HG03045 (cell line): ENCODE results near the gene GASK1B.

Source experiments
- ATAC-seq: cut with Tn5 transposase; IDR thresholded peaks from one replicate; pipeline ENCODE4 v1.9.1; 2021; ENCODE audit warnings: mild to moderate bottlenecking, moderate library complexity; ENCODE audit not compliant: unreplicated experiment

The GASK1B gene

DNA sequence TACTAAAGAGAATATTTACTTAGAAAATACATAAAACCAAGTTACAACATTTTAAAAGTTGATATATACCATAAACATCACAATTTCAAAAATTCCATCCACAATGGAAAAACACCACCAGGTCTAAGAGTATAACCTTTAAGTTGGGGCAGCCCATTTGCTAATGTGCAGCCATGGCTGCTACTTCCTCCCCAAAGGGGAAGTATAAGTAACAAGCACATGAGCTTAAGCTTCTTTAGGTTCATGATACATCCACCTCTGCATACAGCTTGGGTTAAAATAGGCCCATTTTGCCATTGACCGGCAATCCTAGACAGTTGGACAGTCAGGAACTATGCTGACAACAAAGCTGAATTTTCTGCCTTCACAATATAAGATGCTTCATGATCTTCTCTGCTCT lies 16.6 kb upstream of the GASK1B start:
- no peak for ATAC-seq

DNA sequence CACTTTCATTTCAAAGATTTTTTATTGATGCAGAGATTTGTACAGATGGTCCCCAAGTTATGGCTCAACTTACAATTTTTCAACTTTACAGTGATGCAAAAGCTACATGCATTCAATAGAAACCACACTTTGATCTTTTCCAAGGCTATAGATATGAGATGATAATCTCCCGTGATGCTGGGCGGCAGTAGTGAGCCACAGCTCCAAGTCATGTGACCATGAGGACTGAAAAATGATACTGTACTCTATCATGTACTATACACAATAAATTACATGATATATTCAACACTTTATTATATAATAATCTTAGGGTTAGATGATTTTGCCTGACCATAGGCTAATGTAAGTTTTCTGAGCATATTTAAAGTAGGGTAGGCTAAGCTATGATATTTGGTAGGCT lies 14.0 kb upstream of the GASK1B start:
- ATAC-seq = no peak

DNA sequence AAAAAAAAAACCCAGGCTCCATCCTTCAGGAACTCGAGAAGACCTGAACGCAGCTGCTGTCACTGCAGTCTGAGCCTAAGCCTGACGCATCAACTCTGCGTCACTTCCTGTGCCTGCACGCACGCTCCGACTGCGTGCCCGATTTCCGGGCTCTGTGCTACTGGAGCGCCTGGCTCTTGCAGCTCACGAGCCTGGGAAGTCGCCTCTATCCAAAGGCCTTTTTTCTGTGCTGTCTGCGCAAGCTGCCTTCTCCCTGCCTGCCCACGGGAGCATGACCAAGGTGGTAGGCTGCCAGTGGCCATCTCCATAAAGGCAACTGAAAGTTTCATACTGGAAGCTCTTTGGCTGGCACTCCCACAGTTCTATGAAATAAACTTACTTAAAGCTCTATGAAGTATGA lies 9.9 kb upstream of the GASK1B start:
- no peak for ATAC-seq

DNA sequence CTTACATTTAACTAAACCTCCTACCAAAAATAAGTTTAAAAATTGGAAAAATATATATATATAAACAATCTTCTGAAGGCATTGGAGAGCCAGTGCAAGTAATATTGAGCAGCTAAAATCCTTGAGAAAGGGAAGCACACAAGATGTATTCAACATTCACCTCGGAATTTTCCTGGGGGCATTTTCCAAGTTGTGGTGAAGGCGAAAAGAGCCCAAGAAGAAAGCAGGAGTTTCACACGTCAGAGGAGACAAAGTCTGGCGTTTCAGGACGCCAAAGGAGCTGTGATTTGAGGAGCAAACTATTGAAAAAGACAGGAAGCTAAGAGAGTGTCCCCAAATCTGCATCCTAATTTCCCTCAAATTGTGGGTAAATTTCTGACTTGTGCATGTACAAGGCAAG lies 9.1 kb upstream of the GASK1B start:
- no peak for ATAC-seq

DNA sequence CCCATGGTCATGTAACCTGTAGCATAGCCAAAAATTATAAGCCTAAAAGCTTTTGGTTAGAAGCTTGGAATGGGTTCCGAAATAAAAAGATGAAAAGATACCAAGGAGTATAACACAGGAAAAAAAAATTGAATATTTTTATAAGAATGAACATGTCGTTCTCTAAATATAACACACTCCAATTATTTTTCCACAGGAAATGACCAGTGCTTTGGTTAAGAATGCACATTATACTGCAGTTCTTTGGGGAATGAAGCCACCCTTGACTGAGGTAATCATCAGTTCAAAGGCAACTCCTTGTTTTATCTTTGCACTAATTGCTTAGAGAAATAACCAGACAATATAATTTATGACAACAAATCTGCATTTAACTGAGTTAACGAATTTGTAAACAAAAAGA lies 6.6 kb upstream of the GASK1B start:
- no peak for ATAC-seq

DNA sequence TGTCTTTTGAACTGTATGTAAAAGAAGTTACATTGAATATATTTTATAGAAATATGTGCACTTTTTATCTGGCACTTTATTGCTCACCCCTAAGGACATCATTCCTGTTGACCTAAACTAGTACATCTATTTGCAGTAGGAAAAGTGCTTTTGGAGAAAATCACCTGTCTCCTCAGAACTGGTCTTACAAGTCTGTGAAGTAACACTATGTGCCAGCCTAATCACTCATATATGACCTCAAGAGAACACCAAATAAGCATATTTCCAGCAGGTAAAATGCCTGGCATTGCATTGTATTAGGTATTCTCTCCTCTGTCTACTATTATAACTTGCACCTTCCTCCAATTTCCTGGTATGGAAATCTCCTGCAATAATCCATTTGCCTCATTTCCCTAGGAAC lies 4.0 kb upstream of the GASK1B start:
- no peak for ATAC-seq

DNA sequence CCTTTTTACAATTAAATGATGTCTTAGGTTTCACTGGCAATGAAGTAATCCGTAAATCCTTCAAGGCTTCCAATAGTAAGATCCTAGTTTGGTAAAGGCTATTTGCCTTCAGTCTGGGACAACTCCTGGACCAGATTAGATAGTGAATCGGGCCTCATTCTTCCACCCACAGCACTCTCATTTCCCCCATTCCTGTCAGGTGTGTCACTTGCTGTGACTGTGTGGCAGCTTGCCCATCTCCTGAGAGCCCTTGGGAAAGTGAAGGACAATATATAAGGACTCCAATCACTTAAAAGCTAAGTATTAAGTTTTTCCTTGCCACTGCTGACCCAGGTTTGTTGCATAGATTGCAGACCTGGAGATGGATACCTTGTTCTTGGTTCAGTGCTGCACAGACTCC lies 3.3 kb upstream of the GASK1B start:
- ATAC-seq = no peak

DNA sequence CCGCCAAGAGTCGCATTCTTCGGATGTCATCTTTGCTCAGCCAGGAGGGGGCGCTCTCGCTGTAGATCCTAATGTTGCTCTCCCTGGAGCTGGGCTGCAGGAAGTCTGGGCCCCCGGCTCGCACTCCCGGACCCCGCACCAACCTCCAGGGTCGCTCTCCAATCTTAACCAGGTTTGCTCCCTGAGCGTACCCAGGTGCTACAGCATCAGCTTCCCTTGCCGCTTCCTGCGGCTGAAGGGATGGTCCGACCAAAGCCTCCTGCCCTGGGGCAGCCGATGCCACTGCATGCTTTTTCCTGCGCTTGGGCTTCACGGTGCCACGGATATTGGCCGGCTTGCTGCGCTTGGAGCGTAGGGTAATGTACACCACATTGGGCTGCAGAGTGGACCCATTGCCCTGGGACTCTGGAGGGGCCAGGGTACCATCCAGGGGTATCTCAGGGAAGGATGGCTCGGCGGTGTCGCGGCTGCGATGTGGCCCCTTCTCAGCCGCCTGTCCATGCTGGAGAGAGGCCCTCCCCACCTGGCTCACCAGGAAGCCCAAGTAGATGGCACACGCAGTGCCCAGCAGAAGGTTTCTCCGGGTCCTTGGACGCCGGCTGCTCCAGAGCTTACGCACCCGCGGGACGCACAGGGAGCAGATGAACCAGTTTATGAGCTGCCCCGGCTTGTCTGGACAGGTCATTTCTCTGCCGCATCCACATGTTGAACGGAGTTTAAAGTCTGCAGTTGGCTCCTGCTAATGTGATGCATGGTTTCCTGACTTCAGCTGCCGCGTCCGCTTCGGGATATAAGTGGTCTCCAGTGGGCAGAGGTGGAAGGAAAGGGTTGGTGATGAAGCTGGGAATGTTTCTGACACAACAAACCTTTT lies 1.9 kb downstream of the GASK1B start:
- no peak for ATAC-seq

DNA sequence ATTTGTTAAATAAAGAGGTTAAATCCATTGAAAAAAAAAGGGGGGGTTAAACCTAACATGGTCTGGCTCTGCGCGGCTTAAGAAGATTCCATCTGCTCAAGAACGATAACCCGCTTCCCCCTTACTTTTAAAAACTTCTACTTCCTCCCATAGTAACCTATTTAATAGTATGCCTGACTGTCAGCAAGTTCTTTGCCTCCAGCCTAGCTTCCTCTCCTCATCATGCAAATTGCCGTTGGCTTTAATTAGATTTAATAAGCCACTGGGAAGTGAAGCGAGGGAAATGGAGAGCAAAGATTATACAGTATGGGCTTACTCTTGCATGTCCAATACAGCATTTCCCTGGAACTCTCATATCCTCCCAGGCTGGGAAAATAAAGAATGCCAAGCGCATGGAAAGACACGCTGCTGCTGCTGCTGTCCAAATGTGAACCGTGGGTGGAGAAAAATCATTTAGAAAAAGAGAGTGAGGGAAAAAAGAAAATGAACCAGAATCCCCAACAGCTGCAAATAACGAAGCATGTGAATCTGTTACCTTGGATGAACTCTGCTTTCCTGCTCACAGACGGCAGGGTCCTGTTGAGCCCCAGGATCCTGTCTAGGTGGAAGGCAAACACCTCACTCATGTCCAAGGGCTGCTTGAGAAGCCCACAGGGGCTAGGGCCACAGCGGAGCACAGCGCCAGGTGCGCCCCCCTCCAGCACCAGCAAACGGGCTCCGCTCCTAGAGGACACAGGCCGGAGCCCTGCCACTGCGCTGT lies 2.7 kb downstream of the GASK1B start:
- ATAC-seq = no peak

DNA sequence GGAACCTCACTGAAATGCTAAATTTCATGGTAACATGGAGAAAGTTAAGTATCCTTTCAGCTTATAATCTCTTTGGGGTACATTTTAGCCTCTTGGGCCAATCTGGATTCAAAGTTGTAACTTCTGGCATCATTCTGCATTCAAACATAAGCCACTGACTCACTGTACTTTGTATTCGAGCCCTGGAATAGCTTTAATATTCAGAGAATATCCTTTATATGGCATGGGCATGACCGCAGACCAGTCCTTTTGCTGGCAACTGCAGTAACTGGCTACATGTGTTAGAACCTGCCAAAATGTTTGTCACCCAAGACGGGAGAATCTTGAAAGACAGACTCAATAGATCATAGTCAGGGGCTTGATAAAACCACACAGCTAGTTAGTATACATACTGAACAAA lies 3.3 kb downstream of the GASK1B start:
- ATAC-seq = no peak

DNA sequence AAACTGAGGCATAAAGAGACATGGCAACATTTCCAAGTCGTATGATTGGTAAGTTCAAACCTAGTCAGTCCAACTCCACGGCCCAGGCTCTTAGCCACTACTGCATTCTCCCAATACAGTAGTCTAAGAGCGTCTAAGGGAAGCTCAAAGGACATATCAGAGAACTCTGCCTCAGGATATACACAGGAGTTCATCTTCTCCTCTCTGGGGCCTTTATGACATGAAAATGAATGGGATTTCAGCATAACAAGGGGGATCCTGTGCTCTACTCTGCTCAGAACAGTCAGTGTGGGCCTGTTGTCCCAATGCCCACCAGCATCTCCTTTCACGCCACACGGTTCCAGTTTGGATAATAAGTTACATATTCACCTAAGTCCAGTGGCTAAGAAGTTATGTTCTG lies 4.2 kb downstream of the GASK1B start:
- ATAC-seq = no peak

DNA sequence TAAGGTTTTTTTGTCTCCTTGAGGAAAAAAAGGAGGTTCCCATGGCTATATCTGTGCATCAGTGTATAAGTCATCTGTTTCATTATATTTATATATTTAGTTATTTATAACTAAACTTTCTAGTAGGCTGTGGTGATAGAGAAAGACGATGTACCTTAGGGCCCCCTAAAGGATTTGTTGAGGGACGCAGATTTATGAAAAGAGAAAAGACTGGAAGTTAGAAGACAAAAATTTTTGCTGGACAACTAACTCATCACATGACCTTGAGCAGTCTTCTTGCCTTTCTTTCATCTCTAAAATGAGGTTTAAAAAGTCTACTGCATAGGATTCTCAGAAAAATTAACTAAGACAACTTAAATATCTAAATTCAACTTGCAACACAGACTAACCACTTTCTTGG lies 6.1 kb downstream of the GASK1B start:
- ATAC-seq = no peak

DNA sequence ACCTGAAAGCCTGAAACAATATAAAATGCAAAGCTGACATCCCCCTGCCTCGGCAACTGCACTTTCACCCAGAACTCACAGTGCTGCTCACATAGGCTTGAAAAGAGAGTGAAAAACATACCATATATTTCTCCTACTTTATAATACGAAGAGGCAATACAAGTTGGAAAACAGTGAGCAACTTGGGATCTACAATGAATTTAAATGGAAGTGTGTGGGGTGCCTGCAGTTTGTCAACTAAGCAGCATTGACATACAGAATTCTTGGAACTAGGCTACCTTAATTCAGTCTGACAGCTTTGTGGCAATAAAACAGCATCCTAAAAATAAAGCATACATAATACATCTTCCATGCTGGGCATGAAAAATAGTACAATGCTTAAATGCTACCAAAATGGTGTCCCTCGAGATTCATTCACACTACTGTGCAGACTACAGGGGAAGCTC lies 8.0 kb downstream of the GASK1B start:
- ATAC-seq = no peak

DNA sequence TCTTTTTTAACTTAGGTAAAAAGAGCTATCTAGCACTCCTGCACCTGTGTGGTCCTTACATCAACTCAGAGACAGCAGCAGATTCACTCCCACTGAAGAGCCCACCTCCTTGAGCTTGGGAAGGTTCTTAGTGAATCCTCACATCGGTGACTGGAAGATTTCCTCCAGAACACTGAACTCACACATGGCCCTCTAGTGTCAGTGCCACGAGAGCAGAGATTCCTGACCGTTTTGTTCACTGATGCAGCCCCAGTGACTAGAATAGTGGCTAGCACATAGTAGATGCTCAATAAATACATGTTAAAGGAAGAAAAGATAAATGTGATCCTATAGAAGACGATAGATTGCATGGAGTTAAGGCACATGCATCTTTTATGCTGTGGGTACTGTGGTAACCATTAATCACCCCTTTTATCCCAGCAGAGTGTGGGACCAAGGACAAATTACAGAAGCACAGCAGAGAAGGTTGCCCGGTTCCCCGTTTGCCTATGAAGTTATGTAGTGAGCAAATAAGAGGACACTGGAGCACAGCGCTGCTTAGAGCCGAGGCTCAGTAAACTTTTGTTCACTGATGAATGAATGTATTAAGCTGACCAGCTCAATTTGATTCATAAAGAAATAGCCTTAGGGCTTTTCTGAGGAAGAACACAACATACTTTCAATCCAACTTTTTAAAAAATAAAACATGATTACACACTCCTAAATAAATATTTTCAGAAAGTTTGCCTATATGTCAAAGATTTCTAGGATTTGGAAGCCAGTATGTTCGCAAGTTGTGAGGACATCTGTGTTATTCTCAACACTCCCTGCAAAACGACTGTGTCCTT lies 8.7 kb downstream of the GASK1B start:
- no peak for ATAC-seq

DNA sequence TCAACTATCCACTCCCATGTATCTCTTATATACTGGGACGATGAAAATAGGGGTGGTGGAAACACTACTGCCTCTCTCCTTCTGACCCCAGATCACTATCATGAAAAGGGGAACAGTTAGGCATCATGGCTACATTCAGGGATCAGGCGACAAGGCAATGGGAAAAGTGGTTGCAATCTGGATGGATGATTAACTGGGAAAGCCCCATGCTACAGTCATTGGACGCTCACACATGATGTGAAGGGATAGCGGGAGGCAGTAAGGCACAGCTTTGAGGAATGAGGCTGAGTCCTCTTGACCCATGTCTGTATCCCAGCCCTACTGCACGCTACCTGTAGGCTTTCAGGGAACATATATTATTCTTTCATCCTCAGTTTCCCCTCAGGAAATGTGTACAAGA lies 10.2 kb downstream of the GASK1B start:
- ATAC-seq = no peak

DNA sequence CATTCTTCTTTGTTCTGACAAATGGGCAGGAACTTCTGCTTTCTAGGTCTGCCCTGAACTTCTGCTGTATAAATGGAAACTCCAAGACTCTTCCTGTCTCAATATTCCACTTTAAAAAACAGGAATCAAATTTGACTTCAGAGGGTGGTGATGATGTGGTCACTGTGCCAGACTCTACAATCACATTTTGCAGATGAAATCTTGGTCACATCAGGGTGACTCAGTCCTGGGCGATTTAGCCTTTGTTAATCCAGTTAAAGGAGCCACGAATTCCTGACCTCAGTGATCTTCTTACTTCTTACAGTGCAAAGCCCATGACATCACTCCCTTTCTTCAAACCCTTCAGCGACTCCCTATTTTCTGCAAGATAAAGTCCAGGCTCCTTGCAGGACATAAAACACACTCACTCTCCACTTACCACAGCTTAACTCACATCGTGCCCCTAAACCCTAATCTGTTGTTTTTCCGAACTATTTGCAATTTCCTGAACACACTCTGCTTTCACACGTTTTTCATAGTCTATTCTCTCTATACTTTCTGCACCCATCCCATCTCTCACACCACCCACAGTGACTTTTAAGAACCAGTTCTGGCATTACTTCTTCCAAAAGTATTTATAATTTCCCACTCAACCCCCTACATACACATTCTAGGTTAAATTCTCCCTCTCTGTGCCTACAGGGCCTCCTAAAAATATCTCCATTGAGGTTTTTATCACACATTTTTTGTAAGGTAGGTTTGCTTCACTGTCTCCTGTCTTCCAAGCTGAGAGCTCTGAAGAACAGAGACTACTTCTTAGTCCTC lies 11.1 kb downstream of the GASK1B start:
- no peak for ATAC-seq

DNA sequence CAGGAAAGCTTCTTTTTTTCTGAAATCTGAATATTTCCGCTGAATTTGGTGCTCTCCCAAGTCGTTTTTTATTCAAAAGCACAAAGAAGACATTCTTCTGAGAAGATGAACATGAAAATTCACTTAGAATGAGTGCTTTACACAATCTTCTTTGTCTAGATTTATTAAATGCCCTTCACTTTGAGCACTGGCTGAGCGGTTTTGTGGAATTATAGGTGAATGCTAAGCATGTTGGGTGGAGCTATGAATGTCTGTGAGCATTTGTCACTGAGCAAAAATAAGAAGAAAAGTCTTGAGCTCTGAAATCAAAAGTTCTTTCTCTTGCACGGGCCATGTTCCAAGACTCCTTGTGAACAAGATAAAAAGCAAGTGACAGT lies 13.1 kb downstream of the GASK1B start:
- ATAC-seq = no peak

DNA sequence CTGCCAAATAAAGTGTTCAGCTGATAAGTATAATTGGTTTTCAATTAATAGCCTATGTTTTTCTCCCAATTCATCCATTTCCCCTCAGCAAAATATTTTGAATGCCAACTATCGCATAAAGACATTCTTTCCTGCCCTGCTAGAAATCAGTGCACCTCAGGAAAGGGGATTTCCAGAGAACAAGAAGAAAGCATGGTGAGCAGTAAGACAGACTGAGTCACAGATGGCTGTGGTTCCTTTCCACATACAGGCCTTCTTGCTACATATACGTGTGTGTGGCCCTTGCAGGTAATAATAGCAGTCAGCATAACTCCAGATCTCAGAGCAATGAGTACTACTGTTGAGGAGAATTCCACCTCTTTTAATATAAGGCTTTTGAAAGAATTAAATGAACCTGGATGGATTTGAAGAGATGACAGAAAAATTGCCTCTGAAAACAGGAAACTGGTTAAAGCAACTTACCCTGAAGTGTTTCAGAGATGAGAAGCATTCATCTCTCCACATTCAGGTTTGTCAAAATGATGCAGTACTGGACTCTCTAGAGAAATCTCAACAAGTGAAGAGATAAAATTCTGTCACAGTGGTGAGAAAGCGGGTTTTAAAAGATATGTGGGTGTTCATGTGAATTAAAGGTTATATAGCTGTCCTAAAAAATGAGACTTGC lies 13.6 kb downstream of the GASK1B start:
- no peak for ATAC-seq

DNA sequence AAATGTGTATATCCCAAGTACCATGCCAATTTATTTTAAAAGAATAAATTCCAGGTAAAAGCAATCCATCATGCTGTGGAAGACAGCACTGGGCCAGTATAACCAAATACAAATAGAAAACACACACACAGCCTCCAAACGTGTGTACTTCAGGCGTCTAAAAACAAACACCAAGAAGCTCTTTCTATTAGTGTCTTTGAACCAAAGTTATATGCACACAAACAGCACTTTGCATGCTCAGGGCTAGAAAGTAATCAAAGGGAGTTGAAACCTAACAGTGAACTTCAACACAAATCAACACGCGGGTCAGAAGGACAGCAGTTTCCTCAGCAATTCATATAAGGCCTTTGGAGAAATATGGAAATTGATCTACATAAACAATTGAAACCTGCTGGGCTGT lies 15.4 kb downstream of the GASK1B start:
- no peak for ATAC-seq

DNA sequence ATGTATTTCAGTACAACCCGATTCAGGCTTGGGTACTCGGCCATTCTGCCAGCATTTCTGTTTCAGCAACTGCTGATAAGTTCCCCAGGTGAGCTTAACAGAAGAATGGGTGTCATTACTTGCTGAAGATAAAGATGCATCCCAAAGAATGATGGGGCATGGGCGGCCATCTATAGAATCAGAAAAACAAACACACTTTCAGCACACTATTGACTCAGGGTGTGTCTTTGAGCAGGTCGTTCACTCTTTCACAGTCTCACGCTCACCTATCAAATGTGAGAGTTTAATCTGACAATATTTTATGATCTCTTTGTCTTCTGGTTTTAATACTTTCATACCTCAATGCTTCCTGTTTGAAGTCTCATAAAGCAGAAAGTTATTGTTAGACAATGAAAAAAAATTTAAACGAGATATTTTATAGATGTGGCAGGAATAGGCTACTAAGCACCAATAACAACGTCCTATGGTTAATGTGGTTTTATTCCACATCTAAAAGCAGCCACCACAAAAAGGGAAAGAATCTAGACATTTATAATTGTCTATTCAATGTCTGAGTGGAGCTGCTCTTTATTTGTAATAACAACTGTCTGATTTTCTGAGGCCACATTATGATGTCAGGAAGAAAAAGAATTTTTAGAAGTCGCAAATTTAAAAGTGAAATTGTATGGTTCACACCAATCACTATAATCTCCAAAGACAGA lies 17.0 kb downstream of the GASK1B start:
- ATAC-seq = no peak
